ENCODE data around the gene UBE2R2.
A peak's percentile ranks its signal among the peaks of the same experiment; 100 is the strongest.

The UBE2R2 gene

GRCh38 chr9:33809506-33809905 lies 7.5 kb upstream of the UBE2R2 start:
- no peak overlapping the region for H3K27ac ChIP-seq

GRCh38 chr9:33813712-33814641 lies 3.0 kb upstream of the UBE2R2 start:
- H3K27ac ChIP-seq = peak overlapping the region; percentile 97
- TF ChIP-seq ZFX (IDR thresholded peaks at IDR 0.05; ENCODE audit: borderline replicate concordance) (no peak), CTCF (IDR thresholded peaks at IDR 0.05) (peak; percentile 95)

More at GRCh38 chr9:33809506-33809905, 7.5 kb upstream of the UBE2R2 start:
- no peak for TF ChIP-seq CTCF (IDR thresholded peaks at IDR 0.05)
- no peak for TF ChIP-seq ZFX (IDR thresholded peaks at IDR 0.05; ENCODE audit: borderline replicate concordance)

- H3K27ac ChIP-seq = peak overlapping the region; percentile 97
- no peak for TF ChIP-seq ZFX (IDR thresholded peaks at IDR 0.05; ENCODE audit: borderline replicate concordance)
- TF ChIP-seq CTCF (IDR thresholded peaks at IDR 0.05) = no peak
Observed at GRCh38 chr9:33815781-33816180, 1.2 kb upstream of the UBE2R2 start.

- peak overlapping the region; percentile 97 for H3K27ac ChIP-seq
- TF ChIP-seq CTCF (IDR thresholded peaks at IDR 0.05) (0 out of 2 replicates have a peak, but pooled peaks have one; percentile 9), ZFX (IDR thresholded peaks at IDR 0.05; ENCODE audit: borderline replicate concordance) (peak; percentile 60; the same call in 1 of the 2 replicates)
Observed at GRCh38 chr9:33817327-33818166, 587 bp downstream of the UBE2R2 start.

GRCh38 chr9:33818167-33818846 lies 1.3 kb downstream of the UBE2R2 start:
- peak overlapping the region; percentile 97 for H3K27ac ChIP-seq

GRCh38 chr9:33818847-33819500 lies 2.0 kb downstream of the UBE2R2 start:
- H3K27ac ChIP-seq = peak overlapping the region; percentile 97
- TF ChIP-seq CTCF (IDR thresholded peaks at IDR 0.05) (no peak), ZFX (IDR thresholded peaks at IDR 0.05; ENCODE audit: borderline replicate concordance) (no peak)

More at GRCh38 chr9:33818167-33818846, 1.3 kb downstream of the UBE2R2 start:
- TF ChIP-seq ZFX (IDR thresholded peaks at IDR 0.05; ENCODE audit: borderline replicate concordance) = no peak

Data from 22Rv1 (cell line).